Measurements from ENCODE around the gene POLR2J2. TPM values are rescaled to one million over a fixed set of nuclear protein-coding genes. Genes with fewer than 3 reads are reported as not detected.
A peak's percentile ranks its signal among the peaks of the same experiment; 100 is the strongest.
"Not testable (repeated sequence)": the region's sequence is repeated elsewhere in the genome, so short reads cannot be mapped to it uniquely, and the experiment has no call there.

The POLR2J2 gene
- total RNA-seq, 4 donors from 2014 or later = 0.45 to 7.5 (median 5.3) TPM; not detected in 1

DNA sequence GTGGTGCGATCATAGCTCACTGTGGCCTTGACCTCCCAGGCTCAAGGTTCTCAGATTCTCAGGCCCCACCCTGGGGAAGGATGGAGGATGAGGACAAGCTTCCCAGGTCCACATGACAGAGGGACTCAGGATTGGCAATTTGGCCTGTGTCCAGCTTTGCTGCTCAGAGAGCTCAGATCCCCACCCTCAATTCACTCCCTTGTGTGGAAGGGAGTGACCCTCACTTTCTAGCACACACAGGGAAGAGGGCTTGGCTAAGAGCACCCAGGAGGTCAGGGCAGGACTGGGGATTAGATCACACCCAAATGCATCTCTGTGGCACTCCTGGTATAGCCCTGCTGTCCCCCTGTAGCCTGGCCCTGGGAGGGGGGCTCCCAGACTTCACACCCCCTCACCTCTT lies 28.1 kb downstream of the POLR2J2 start:
- no CpG with 5 or more reads among the region's 1 CpG for WGBS, 2 donors (ENCODE audit: low coverage in 1 of 2)
- ATAC-seq, H3K27ac ChIP-seq, H3K4me3 ChIP-seq, H3K4me1 ChIP-seq, H3K36me3 ChIP-seq, H3K9me3 ChIP-seq, H3K27me3 ChIP-seq: not testable (repeated sequence)

- H3K4me3 ChIP-seq, H3K27ac ChIP-seq, H3K9me3 ChIP-seq, H3K36me3 ChIP-seq, ATAC-seq, H3K27me3 ChIP-seq, H3K4me1 ChIP-seq: not testable (repeated sequence)
- WGBS, 2 donors (ENCODE audit: low coverage in 1 of 2) = no CpG with 5 or more reads among the region's 9 CpGs
Observed at GRCh38 chr7:102642691-102643090, 28.8 kb downstream of the POLR2J2 start, which contains the start of gene UPK3BL1. Gene UPK3BL1, minus strand, starts transcription at chr7:102642791. Its CDS starts 50 bp downstream, at chr7:102642741.

GRCh38 chr7:102638848-102639247 lies 32.6 kb downstream of the POLR2J2 start:
- H3K27ac ChIP-seq, H3K4me3 ChIP-seq, H3K4me1 ChIP-seq, H3K9me3 ChIP-seq, H3K27me3 ChIP-seq, ATAC-seq: not testable (repeated sequence)
- 93% methylated on average over 3 of the region's 11 CpGs; no CpG with 5 or more reads in 1 of the 2 donors for WGBS, 2 donors (ENCODE audit: low coverage in 1 of 2)
- H3K36me3 ChIP-seq = peaks cover 0 to 11% of the 10 kb centered on the region in 2 donors

DNA sequence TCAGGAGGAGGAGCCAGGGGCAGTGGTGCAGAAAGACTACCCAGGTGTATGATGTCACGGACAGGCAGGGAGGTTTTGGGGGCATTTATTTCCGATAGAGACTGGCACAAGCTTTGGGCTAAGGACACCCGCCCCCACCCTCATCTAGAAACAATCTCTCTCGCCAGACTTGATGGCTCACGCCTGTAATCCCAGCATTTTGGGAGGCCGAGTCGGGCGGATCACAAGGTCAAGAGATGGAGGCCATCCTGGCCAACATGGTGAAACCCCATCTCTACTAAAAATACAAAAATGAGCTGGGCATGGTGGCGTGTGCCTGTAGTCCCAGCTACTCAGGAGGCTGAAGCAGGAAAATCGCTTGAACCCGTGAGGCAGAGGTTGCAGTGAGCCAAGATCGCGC lies 34.5 kb downstream of the POLR2J2 start:
- not testable (repeated sequence) for H3K27ac ChIP-seq, H3K9me3 ChIP-seq, H3K4me3 ChIP-seq, ATAC-seq, H3K27me3 ChIP-seq, H3K4me1 ChIP-seq
- H3K36me3 ChIP-seq = peaks cover 0 to 11% of the 10 kb centered on the region in 2 donors
- WGBS, 2 donors (ENCODE audit: low coverage in 1 of 2) = 90 to 100% methylated on average over 2 of the region's 13 CpGs

- H3K27me3 ChIP-seq, H3K27ac ChIP-seq, H3K4me3 ChIP-seq, H3K4me1 ChIP-seq, H3K9me3 ChIP-seq: not testable (repeated sequence)
- ATAC-seq = peak; percentile 27
- peaks cover 0 to 11% of the 10 kb centered on the region in 2 donors for H3K36me3 ChIP-seq
- no CpG with 5 or more reads among the region's 5 CpGs for WGBS, 2 donors (ENCODE audit: low coverage in 1 of 2)
Observed at GRCh38 chr7:102635354-102635753, 36.1 kb downstream of the POLR2J2 start.

- not testable (repeated sequence) for H3K27me3 ChIP-seq, H3K27ac ChIP-seq, H3K4me1 ChIP-seq, H3K9me3 ChIP-seq, ATAC-seq, H3K4me3 ChIP-seq
- no CpG with 5 or more reads among the region's 6 CpGs for WGBS, 2 donors (ENCODE audit: low coverage in 1 of 2)
- H3K36me3 ChIP-seq = peaks cover 0 to 11% of the 10 kb centered on the region in 2 donors
Observed at GRCh38 chr7:102634299-102634698, 37.2 kb downstream of the POLR2J2 start.

DNA sequence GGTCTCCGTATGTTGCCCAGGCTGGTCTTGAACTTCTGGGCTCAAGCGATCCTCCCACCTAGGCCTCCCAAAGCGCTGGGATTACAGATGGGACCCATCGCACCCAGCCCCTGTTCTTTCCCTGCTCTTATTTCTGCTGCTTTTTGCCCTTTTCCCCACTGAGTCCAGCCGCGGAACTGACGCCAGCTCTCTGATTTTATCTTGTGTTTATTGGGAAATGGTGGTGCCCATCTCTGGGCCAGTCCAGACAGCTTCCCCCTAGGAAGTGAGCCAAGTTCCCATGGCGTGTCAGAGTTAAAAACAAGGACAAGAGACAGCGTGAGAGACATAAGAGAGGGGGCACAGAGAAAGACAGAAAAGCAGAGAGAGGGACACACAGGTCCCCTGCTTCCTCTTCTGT lies 40.8 kb downstream of the POLR2J2 start:
- H3K4me1 ChIP-seq, ATAC-seq, H3K27ac ChIP-seq, H3K4me3 ChIP-seq, H3K27me3 ChIP-seq, H3K9me3 ChIP-seq, H3K36me3 ChIP-seq: not testable (repeated sequence)
- WGBS, 2 donors (ENCODE audit: low coverage in 1 of 2) = no CpG with 5 or more reads among the region's 9 CpGs

GRCh38 chr7:102627271-102627904 lies 44.1 kb downstream of the POLR2J2 start:
- H3K27me3 ChIP-seq, H3K4me1 ChIP-seq, H3K9me3 ChIP-seq, H3K36me3 ChIP-seq, H3K4me3 ChIP-seq, H3K27ac ChIP-seq: not testable (repeated sequence)
- ATAC-seq = peak; percentile 22
- whole genome bisulfite sequencing, 2 donors (ENCODE audit: low coverage in 1 of 2) = no CpG with 5 or more reads among the region's 8 CpGs

GRCh38 chr7:102618122-102618521 lies 53.3 kb downstream of the POLR2J2 start:
- not testable (repeated sequence) for H3K36me3 ChIP-seq, ATAC-seq, H3K27me3 ChIP-seq, H3K27ac ChIP-seq, H3K9me3 ChIP-seq, H3K4me1 ChIP-seq, H3K4me3 ChIP-seq
- no CpG with 5 or more reads among the region's 8 CpGs for WGBS, 2 donors (ENCODE audit: low coverage in 1 of 2)

GRCh38 chr7:102616507-102617125 lies 54.8 kb downstream of the POLR2J2 start, which contains the start of gene RASA4:
Gene RASA4, minus strand, starts transcription at chr7:102616756. Its CDS starts 67 bp downstream, at chr7:102616689.
- H3K4me1 ChIP-seq, H3K27me3 ChIP-seq, H3K36me3 ChIP-seq, H3K9me3 ChIP-seq: not testable (repeated sequence)
- WGBS, 2 donors (ENCODE audit: low coverage in 1 of 2) = no CpG with 5 or more reads among the region's 62 CpGs
- H3K4me3 ChIP-seq = peak within 1 kb of the TSS; percentile 32 to 53
- H3K27ac ChIP-seq = peak within 1 kb of the TSS in 2 of 4 donors; percentile 58 to 69
- ATAC-seq = peak; percentile 96

Small RNA genes lying within 50 kb of the gene (small RNA-seq; reads per million reads assigned to genes)
- gene AC105052.3 (0 reads per million in 4 donors), gene UPK3BL1 (0 reads per million in 4 donors)

Other genes with a start within 250 kb of the POLR2J2 start
- gene ORAI2, start 238.1 kb downstream of the POLR2J2 start, total RNA-seq = 10 to 100 TPM in 1 of 4 donors, 1 to 10 TPM in 3; 3.3 to 15.6 (median 6.7) TPM
- 10 to 100 TPM in 3 of 4 donors, 1 to 10 TPM in 1; 9.7 to 31.6 (median 14.8) TPM for gene ALKBH4, start 206.8 kb downstream of the POLR2J2 start, total RNA-seq
- gene LRWD1, start 206.7 kb downstream of the POLR2J2 start, total RNA-seq = 10 to 100 TPM in 3 of 4 donors, 1 to 10 TPM in 1; 7.5 to 24.4 (median 12.3) TPM
- 10 to 100 TPM in 3 of 4 donors, 1 to 10 TPM in 1; 6.7 to 24.1 (median 19.9) TPM for gene POLR2J, start 192.7 kb downstream of the POLR2J2 start, total RNA-seq
- gene RASA4B, start 153.9 kb downstream of the POLR2J2 start, total RNA-seq = 10 to 100 TPM in 1 of 4 donors, 1 to 10 TPM in 3; 6.1 to 34.3 (median 8.8) TPM
- 1 to 10 TPM; 3.0 to 6.1 (median 4.4) TPM for gene UPK3BL2, start 128.0 kb downstream of the POLR2J2 start, total RNA-seq
- not detected for gene SPDYE2, start 120.4 kb downstream of the POLR2J2 start, total RNA-seq
- 10 to 100 TPM; 11.8 to 25.7 (median 17.5) TPM for gene POLR2J3, start 99.1 kb downstream of the POLR2J2 start, total RNA-seq
- 10 to 100 TPM; 35.5 to 62.2 (median 44.2) TPM for gene RASA4, start 54.9 kb downstream of the POLR2J2 start, total RNA-seq
- gene UPK3BL1, start 28.9 kb downstream of the POLR2J2 start, total RNA-seq = 10 to 100 TPM; 18.9 to 26.0 (median 23.6) TPM
- not detected for gene SPDYE2B, start 21.3 kb downstream of the POLR2J2 start, total RNA-seq
- gene FAM185A, start 77.3 kb upstream of the POLR2J2 start, total RNA-seq = 10 to 100 TPM in 3 of 4 donors, 1 to 10 TPM in 1; 8.9 to 36.3 (median 13.0) TPM
- 1 to 10 TPM; 1.5 to 7.6 (median 3.1) TPM for gene LRRC17, start 241.3 kb upstream of the POLR2J2 start, total RNA-seq

All from gastroesophageal sphincter (tissue), 4 donors.